ENCODE measurements around the gene HAUS8. TPM values are rescaled to one million over a fixed set of nuclear protein-coding genes. Genes with fewer than 3 reads are reported as not detected.
A peak's percentile ranks its signal among the peaks of the same experiment; 100 is the strongest.

HAUS8 gene
- total and polyA plus RNA-seq, 9 of the 15 experiments (the other 6 are each of a cell fraction or from before 2014, with no cell fraction given): 20.5 to 53.2 (median 36.0) TPM

GRCh38 chr19:17091758-17092333 lies 16.6 kb upstream of the HAUS8 start:
- H3K9me3 ChIP-seq (replicated peaks; ENCODE audit: control insufficient read depth, insufficient read depth, low read depth, low read length): no peaks in the 10 kb centered on the region
- TF ChIP-seq SPI1 (IDR thresholded peaks at IDR 0.05; ENCODE audit: borderline replicate concordance, low read depth, low read length) (peak; percentile 70; the same call in 1 of the 2 replicates), MEIS2 (IDR thresholded peaks at IDR 0.05; ENCODE audit: partially characterized antibody) (no peak)
- no peak overlapping the region for H3K27ac ChIP-seq (ENCODE audit: extremely low read depth, low read depth, low read length)
- intact Hi-C loops (cut with micrococcal nuclease) (no loop called here), in situ Hi-C loops (cut with MboI) (no loop called here)
- ATAC-seq (peak; percentile 49; the same call in 2 of the 3 replicates), FAIRE-seq (no peak), DNase-seq (ENCODE audit: extremely low read depth in 1 of 4, low spot score in 3 of 4) (peak in 3 of 4 experiments; percentile 25 to 41 (median 38))
- BruUV-seq (replicated peaks): no TSS peak
- H4K20me1 ChIP-seq (replicated peaks; ENCODE audit: control insufficient read depth, insufficient read depth, low read length): peaks cover 8% of the 10 kb centered on the region; the same call in 1 of the 2 replicates
- H3K79me2 ChIP-seq (ENCODE audit: control insufficient read depth, insufficient read depth, low read length): peaks cover 78% of the 10 kb centered on the region
- no peak overlapping the region for H3K4me3 ChIP-seq
- no peak overlapping the region for H2AFZ ChIP-seq (ENCODE audit: low read depth, low read length)
- H3K36me3 ChIP-seq (ENCODE audit: control insufficient read depth, insufficient read depth, low read length): peaks cover 15% of the 10 kb centered on the region; the same call in 2 of the 3 replicates
- WGBS (ENCODE audit: insufficient coverage, low coverage, missing lambda C conversion rate): 80% methylated on average over 12 of the region's 15 CpGs
- H3K9ac ChIP-seq (ENCODE audit: insufficient read depth in 1 of 2, low read depth in 2 of 2, low read length in 2 of 2): peak overlapping the region in 1 of 2 experiments; percentile 73; a peak in 2 of 4 replicates
- H3K4me2 ChIP-seq (ENCODE audit: insufficient read depth, low read length): no peak overlapping the region
- no peaks in the 10 kb centered on the region for H3K27me3 ChIP-seq (ENCODE audit: control insufficient read depth in 2 of 2, insufficient read depth in 2 of 2, low read length in 2 of 2)
- H3K9me1 ChIP-seq (ENCODE audit: control insufficient read depth, insufficient read depth, low read length): no peaks in the 10 kb centered on the region
- ChIA-PET CTCF (ENCODE audit: low intra/inter-chr PET ratio) (no interaction called here), POLR2A (interaction anchor here (1.2 to 1.6 kb wide), 3 partner anchors 11 to 18 kb away, joined by 3 to 5 read pairs (median 4); no protein-coding TSS in a partner anchor)
- peaks cover 17 to 24% of the 10 kb centered on the region in 2 experiments; a peak in 4 of 5 replicates for H3K4me1 ChIP-seq (replicated peaks in 1 of 2; ENCODE audit: control insufficient read depth in 2 of 2, insufficient read depth in 2 of 2, low read length in 2 of 2)

GRCh38 chr19:17090583-17090982 lies 15.3 kb upstream of the HAUS8 start:
- H3K27ac ChIP-seq (ENCODE audit: extremely low read depth, low read depth, low read length): peak overlapping the region; percentile 28; the same call in 1 of the 3 replicates
- ChIA-PET POLR2A (interaction anchor here (1.2 kb wide), 1 partner anchor 17 kb away, joined by 4 read pairs; no protein-coding TSS in a partner anchor), CTCF (ENCODE audit: low intra/inter-chr PET ratio) (no interaction called here)
- ATAC-seq (no peak), DNase-seq (ENCODE audit: extremely low read depth in 1 of 4, low spot score in 3 of 4) (no peak), FAIRE-seq (no peak)
- peaks cover 73% of the 10 kb centered on the region for H3K79me2 ChIP-seq (ENCODE audit: control insufficient read depth, insufficient read depth, low read length)
- no peak overlapping the region for H3K4me2 ChIP-seq (ENCODE audit: insufficient read depth, low read length)
- H4K20me1 ChIP-seq (replicated peaks; ENCODE audit: control insufficient read depth, insufficient read depth, low read length): peaks cover 8% of the 10 kb centered on the region; the same call in 1 of the 2 replicates
- in situ Hi-C loops (cut with MboI) (no loop called here), intact Hi-C loops (cut with micrococcal nuclease) (no loop called here)
- H3K9me3 ChIP-seq (replicated peaks; ENCODE audit: control insufficient read depth, insufficient read depth, low read depth, low read length): no peaks in the 10 kb centered on the region
- no peak overlapping the region for H2AFZ ChIP-seq (ENCODE audit: low read depth, low read length)
- 0 out of 2 replicates have a peak, but pooled peaks have one; percentile 13 for TF ChIP-seq EGR1 (conservative IDR thresholded peaks at IDR 0.05)
- TF ChIP-seq TAF7 (tag; IDR thresholded peaks at IDR 0.05): no peak
- H3K4me3 ChIP-seq: no peak overlapping the region
- H3K9ac ChIP-seq (ENCODE audit: insufficient read depth in 1 of 2, low read depth in 2 of 2, low read length in 2 of 2): no peak overlapping the region
- H3K27me3 ChIP-seq (ENCODE audit: control insufficient read depth in 2 of 2, insufficient read depth in 2 of 2, low read length in 2 of 2): no peaks in the 10 kb centered on the region
- H3K9me1 ChIP-seq (ENCODE audit: control insufficient read depth, insufficient read depth, low read length): no peaks in the 10 kb centered on the region
- WGBS (ENCODE audit: insufficient coverage, low coverage, missing lambda C conversion rate): 84% methylated on average over 9 of the region's 9 CpGs
- peaks cover 26% of the 10 kb centered on the region; the same call in 2 of the 3 replicates for H3K36me3 ChIP-seq (ENCODE audit: control insufficient read depth, insufficient read depth, low read length)
- H3K4me1 ChIP-seq (replicated peaks in 1 of 2; ENCODE audit: control insufficient read depth in 2 of 2, insufficient read depth in 2 of 2, low read length in 2 of 2): peaks cover 17 to 20% of the 10 kb centered on the region in 2 experiments; a peak in 4 of 5 replicates
- BruUV-seq (replicated peaks): no TSS peak
